ENCODE results near the gene HBA1. TPM values are rescaled to one million over a fixed set of nuclear protein-coding genes. Genes with fewer than 3 reads are reported as not detected.

The HBA1 gene
- total and polyA plus RNA-seq, 9 of the 15 experiments (the other 6 are each of a cell fraction or from before 2014, with no cell fraction given): 128 to 2,388 (median 380) TPM

GRCh38 chr16:144797-145252 is 31.7 kb upstream of the HBA1 start (continued):
- TF ChIP-seq HBP1 (CRISPR knock-in tag; IDR thresholded peaks at IDR 0.05) (no peak), NEUROD1 (IDR thresholded peaks at IDR 0.05; ENCODE audit: borderline replicate concordance, low read depth, low read length, partially characterized antibody) (peak; percentile 24), MEF2D (tag; conservative IDR thresholded peaks at IDR 0.05; ENCODE audit: low read depth) (peak; percentile 38; the same call in 1 of the 2 replicates), ATF1 (CRISPR knock-in tag; IDR thresholded peaks at IDR 0.05) (no peak), ATF1 (tag; IDR thresholded peaks at IDR 0.05) (peak; percentile 88), ZNF133 (CRISPR knock-in tag; IDR thresholded peaks at IDR 0.05) (no peak), ZNF583 (CRISPR knock-in tag; IDR thresholded peaks at IDR 0.05) (peak; percentile 37; the same call in 1 of the 2 replicates)
- TF ChIP-seq, protein P1, sequence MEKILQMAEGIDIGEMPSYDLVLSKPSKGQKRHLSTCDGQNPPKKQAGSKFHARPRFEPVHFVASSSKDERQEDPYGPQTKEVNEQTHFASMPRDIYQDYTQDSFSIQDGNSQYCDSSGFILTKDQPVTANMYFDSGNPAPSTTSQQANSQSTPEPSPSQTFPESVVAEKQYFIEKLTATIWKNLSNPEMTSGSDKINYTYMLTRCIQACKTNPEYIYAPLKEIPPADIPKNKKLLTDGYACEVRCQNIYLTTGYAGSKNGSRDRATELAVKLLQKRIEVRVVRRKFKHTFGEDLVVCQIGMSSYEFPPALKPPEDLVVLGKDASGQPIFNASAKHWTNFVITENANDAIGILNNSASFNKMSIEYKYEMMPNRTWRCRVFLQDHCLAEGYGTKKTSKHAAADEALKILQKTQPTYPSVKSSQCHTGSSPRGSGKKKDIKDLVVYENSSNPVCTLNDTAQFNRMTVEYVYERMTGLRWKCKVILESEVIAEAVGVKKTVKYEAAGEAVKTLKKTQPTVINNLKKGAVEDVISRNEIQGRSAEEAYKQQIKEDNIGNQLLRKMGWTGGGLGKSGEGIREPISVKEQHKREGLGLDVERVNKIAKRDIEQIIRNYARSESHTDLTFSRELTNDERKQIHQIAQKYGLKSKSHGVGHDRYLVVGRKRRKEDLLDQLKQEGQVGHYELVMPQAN (IDR thresholded peaks at IDR 0.05; ENCODE audit: borderline replicate concordance): 0 out of 2 replicates have a peak, but pooled peaks have one; percentile 11

- WGBS (ENCODE audit: insufficient coverage, low coverage, missing lambda C conversion rate): 86% methylated on average over 2 of the region's 2 CpGs
- ChIA-PET POLR2A (no interaction called here), CTCF (ENCODE audit: low intra/inter-chr PET ratio) (no interaction called here)
- no TSS peak for BruUV-seq (replicated peaks)
- intact Hi-C loops (cut with micrococcal nuclease): no loop called here
- Histone ChIP-seq H3K9me1 (ENCODE audit: control insufficient read depth, insufficient read depth, low read length) (no peaks in the 10 kb centered on the region), H3K9me3 (replicated peaks; ENCODE audit: control insufficient read depth, insufficient read depth, low read depth, low read length) (no peaks in the 10 kb centered on the region), H3K27ac (ENCODE audit: extremely low read depth, low read depth, low read length) (no peak overlapping the region), H3K4me2 (ENCODE audit: insufficient read depth, low read length) (no peak overlapping the region), H3K4me1 (replicated peaks in 1 of 2; ENCODE audit: control insufficient read depth in 2 of 2, insufficient read depth in 2 of 2, low read length in 2 of 2) (peaks cover 49 to 52% of the 10 kb centered on the region in 2 experiments), H3K79me2 (ENCODE audit: control insufficient read depth, insufficient read depth, low read length) (no peaks in the 10 kb centered on the region), H3K36me3 (ENCODE audit: control insufficient read depth, insufficient read depth, low read length) (no peaks in the 10 kb centered on the region), H3K27me3 (ENCODE audit: control insufficient read depth in 2 of 2, insufficient read depth in 2 of 2, low read length in 2 of 2) (no peaks in the 10 kb centered on the region), H3K9ac (ENCODE audit: insufficient read depth in 1 of 2, low read depth in 2 of 2, low read length in 2 of 2) (no peak overlapping the region), H3K4me3 (no peak overlapping the region), H4K20me1 (replicated peaks; ENCODE audit: control insufficient read depth, insufficient read depth, low read length) (no peaks in the 10 kb centered on the region), H2AFZ (ENCODE audit: low read depth, low read length) (no peak overlapping the region)
- in situ Hi-C loops (cut with MboI): no loop called here
- TF ChIP-seq FOXA3 (CRISPR knock-in tag; conservative IDR thresholded peaks at IDR 0.05 in 1 of 2, IDR thresholded peaks at IDR 0.05 in 1 of 2) (no peak), ZNF717 (CRISPR knock-in tag; IDR thresholded peaks at IDR 0.05) (no peak), ZNF778 (CRISPR knock-in tag; IDR thresholded peaks at IDR 0.05) (no peak)
- no peak for ATAC-seq
- DNase-seq (ENCODE audit: extremely low read depth in 1 of 4, low spot score in 3 of 4): no peak
- FAIRE-seq: no peak
These were observed 29.8 kb upstream of the HBA1 start for GRCh38 chr16:146646-147045.
